NCI-H2029 treated with DMSO at 0.1 percent for 48 hours (cell line): Measurements from ENCODE around the gene CRIP3.
"Not testable (repeated sequence)": the region's sequence is repeated elsewhere in the genome, so short reads cannot be mapped to it uniquely, and the experiment has no call there.

ENCODE experiments used
- DNase-seq: peaks from one replicate; lab custom pipeline; 2025; lab: John Stamatoyannopoulos, UW

CRIP3 gene

DNA sequence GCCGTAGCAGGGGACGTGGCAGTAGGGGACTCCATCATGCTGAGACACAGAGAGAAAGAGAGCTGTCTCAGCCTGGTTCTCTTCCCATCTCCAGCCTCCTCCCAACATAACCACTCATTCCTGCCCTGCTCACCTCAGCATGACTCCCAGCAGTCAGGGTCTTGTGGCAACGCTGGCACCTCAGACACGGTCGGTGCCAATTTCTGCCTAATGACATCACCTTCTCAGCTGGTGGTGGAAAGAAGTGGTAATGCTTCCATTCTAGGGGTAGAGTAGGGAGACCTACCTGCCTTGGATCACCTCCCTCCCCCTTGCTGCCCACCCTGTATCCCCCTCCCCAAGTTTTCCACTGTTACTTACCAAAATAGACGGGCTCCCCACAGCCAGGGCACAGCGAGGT is 2.5 kb downstream of the CRIP3 start:
- DNase-seq = no peak

DNA sequence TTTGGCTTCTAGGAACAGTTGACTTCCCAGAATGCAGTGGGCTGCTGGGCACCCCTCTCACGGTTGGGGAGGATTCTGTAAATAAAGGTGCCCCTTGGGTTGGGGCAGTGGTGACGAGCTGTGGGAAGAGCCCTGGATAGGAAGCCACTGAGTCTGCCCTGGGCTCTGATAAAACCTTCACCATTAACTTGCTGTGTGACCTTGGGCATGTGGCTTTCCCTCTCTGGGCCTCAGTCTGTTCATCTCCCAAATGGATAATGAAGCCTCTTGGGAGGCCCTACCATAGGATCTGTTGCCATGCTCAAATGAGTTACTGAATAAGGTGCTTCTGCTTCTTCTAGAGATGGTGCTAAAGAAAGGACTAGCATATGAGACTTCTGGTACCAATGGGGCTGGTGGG is 3.7 kb downstream of the CRIP3 start:
- DNase-seq = no peak

DNA sequence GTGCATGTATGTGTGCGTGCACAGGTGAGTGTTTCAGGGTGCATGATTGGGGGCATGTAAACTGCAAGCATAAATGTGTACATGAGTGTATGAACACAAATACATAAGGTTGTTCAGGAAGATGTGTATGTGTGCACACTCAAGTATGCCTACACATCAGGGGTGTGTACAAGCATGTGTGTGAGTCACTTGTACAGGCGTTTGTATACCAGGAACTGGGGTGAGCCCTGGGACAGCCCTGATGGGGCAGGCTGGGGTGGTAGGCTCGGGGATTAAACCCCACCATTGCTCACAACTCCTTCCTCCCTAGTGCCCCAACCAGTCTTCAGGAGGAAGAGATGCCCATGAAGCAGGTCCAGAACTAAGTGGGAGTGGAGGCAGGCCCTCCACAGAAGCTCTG is 4.3 kb downstream of the CRIP3 start:
- DNase-seq = no peak

- DNase-seq = no peak
These were observed 4.8 kb downstream of the CRIP3 start for GRCh38 chr6:43303751-43304331.

GRCh38 chr6:43303006-43303405 is 5.6 kb downstream of the CRIP3 start:
- DNase-seq = not testable (repeated sequence)

DNA sequence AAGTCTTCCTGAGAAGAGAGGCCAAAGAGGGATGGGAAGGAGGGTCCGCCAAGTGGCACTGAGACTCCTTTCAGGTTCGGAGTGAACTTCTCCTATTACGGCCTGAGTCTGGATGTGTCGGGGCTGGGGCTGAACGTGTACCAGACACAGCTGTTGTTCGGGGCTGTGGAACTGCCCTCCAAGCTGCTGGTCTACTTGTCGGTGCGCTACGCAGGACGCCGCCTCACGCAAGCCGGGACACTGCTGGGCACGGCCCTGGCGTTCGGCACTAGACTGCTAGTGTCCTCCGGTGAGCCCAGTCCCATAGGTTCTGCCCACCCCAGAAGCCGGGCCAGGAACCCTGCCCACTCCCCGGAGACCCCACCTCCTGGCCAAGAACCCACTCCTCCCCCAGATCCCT is 6.5 kb downstream of the CRIP3 start:
- DNase-seq = no peak

DNA sequence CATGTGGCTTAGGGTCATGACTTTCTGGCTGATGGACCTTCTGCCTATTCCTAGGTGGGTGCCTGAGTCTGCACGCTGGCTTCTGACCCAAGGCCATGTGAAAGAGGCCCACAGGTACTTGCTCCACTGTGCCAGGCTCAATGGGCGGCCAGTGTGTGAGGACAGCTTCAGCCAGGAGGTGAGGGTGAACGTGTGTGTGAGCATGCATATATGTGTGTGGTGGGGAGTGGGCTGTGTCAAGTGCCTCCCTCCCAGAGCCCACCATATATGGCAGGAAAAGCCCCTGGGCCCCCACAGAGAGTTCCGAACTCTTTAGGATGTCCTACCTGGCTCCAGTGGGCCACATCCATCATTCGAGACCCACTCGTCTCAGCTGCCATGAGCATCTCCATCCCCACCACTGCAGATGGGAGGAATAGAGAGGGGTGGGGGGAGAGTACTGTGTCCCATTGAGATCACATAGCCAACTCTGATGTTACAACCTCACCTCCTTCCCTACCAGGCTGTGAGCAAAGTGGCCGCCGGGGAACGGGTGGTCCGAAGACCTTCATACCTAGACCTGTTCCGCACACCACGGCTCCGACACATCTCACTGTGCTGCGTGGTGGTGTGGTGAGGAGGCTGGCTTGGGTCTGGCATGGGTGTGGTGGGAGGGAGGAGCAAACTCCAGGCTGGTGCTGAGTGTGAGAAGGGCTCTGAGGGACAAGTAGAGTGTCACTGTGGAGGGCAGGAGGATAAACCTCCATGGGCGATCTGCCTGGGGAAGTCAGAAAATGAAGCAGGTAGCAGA is 7.3 kb downstream of the CRIP3 start:
- no peak for DNase-seq

DNA sequence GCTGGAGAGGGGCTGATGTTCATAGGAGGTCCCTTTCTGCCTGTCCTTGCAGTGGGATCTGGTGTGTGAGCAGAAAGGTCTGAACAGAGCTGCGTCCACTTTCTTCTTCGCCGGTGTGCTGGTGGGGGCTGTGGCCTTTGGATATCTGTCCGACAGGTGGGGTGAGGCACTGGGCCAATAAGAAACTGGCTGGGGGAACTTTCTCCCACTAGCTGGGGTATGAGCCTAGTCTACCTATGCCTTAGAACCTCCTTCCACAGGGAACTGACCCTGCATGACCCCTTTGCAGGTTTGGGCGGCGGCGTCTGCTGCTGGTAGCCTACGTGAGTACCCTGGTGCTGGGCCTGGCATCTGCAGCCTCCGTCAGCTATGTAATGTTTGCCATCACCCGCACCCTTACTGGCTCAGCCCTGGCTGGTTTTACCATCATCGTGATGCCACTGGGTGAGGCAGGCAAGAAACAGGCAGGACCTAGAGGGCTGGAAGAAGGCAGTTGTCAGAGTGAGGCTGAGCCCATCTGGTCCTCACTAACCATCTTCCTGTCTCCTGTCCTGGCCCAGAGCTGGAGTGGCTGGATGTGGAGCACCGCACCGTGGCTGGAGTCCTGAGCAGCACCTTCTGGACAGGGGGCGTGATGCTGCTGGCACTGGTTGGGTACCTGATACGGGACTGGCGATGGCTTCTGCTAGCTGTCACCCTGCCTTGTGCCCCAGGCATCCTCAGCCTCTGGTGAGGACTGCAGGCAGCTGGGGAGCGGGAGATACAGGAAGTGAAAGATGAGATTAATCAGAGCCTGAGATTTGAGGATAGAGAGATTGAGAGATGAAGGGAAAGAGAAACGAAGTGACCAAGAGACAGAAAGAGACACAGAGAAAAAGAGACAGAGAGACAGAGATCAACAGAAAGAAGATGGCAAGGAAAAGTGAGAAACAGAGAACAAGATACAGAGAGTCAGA is 9.0 kb downstream of the CRIP3 start:
- no peak for DNase-seq

DNA sequence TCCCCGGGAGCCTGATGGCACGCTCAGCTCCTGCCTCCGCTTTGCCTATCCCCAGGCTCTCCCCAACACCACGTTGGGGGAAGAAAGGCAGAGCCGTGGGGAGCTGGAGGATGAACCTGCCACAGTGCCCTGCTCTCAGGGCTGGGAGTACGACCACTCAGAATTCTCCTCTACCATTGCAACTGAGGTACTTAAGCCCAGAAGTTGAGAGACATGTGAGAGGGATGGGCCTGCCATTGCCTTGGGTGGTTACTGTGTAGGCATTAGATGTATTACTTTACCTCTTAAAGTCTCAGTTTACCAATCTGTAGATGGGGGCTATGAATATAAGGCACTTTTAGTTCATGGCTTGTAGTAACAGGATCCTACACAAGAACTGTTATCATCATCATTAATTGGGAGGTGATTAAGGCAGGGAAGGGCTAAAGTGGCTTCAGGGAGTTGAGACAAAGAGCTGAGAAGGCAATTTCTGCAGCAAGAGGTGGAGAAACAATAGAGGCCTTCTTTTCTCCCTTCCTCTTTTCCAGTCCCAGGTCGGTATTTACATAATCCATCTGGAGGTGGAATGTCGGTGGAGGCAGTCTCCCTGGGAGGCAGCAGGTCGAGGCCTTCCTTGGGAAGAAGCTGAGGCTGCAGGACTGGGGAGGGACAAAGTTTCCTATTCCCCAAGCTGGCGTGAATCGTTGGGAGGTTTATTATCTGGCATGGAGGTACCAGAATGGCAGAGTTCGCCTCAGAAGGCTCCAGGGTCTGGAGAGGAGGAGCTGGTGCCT is 9.9 kb downstream of the CRIP3 start:
- DNase-seq = no peak

GRCh38 chr6:43297644-43298564 is 10.7 kb downstream of the CRIP3 start, which contains the start of gene SLC22A7:
SLC22A7 (plus strand) TSS chr6:43298260; CDS start chr6:43298359, 99 bp downstream.
- no peak for DNase-seq

DNA sequence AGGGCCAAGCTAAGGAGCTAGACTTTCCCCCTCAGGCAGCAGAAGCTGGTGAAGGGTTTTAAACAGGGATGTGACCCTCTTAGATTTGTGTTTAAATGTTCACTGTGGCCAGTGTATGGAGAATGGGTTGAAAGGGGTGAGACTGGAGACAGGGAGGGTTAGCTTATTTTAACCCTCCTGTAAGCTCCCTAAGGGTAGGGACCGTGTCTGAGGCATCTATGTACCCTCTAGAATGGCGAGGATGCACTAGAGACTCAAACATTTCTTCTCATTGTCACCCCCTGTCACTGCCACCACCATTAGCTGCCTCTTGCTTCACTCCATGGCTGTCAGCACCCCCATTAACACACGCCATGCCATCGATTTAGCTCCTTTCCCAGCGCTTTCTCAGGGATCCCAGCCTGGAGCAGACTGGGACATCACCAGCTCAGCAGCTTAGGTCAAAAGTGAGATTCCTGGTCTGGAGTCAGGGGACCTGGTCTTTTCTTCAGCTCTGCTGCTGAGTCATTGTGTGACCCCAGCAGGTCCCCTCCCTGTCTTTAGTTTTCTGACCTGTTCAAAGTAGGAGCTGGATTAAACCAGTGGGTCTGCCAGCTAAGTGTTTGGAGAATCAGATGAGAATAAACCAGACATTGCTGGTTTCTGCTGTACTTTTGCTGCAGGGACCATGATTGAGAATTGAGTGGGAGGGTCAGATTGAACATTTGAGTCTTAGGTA is 11.7 kb downstream of the CRIP3 start:
- no peak for DNase-seq

- DNase-seq = no peak
These were observed 13.2 kb downstream of the CRIP3 start for GRCh38 chr6:43295456-43295855.

DNA sequence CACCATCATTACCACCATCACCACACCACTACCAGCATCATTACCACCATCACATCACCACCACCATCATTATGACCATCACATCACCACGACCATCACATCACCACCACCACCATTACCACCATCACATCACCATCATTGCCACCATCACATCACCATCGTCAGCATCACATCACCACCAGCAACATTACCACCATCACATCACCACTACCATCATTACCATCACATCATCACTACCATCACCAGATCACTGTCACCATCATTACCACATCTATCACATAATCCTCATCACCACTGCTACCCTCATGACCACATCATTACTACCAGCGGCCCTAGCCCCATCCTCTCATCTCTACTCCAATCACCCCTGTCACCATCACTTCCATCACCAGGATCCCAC is 14.1 kb downstream of the CRIP3 start:
- no peak for DNase-seq

GRCh38 chr6:43293698-43294097 is 14.9 kb downstream of the CRIP3 start:
- DNase-seq = no peak

GRCh38 chr6:43292763-43293318 is 15.8 kb downstream of the CRIP3 start:
- DNase-seq = no peak

DNA sequence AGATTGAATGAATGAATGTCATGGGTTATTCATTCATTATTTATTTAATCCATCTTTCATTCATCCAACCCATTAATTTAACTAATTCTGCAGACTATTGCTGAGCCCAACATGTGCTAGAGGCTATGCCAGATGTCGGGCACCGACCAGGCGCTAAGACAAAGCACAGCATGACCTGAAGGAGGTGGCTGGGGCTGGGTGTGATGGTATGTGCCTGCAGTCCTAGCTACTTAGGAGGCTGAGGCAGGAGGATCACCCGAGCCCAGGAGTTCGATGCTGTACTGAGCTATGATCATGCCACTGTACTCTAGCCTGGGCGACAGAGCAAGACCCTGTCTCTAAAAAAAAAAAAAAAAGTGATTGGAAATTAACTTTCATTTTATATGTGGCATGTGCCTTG is 16.3 kb downstream of the CRIP3 start:
- DNase-seq = no peak

- no peak for DNase-seq
These were observed 16.9 kb downstream of the CRIP3 start for GRCh38 chr6:43291708-43292107.

DNA sequence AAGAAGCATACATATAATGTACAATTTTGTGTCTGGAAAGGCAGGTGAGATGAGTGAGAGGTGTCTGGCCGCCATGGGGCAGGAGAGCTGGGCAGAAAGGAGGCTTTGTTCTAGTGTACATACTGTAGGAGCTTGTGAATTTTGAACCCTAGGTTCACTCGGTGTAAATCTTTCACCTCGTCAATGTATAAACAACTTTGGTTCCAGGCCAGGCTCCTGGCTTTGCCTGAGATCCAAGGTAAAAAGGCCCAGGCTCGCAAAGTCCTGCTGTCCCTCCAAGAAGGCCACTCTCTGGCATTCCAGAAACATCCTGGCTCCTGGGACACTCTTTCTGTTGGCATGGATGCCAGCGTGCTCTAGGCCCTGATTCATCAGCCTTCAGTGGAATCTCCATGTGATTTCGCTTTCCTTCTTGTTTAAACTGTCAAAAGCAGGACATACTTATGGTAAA is 17.7 kb downstream of the CRIP3 start:
- DNase-seq = no peak

DNA sequence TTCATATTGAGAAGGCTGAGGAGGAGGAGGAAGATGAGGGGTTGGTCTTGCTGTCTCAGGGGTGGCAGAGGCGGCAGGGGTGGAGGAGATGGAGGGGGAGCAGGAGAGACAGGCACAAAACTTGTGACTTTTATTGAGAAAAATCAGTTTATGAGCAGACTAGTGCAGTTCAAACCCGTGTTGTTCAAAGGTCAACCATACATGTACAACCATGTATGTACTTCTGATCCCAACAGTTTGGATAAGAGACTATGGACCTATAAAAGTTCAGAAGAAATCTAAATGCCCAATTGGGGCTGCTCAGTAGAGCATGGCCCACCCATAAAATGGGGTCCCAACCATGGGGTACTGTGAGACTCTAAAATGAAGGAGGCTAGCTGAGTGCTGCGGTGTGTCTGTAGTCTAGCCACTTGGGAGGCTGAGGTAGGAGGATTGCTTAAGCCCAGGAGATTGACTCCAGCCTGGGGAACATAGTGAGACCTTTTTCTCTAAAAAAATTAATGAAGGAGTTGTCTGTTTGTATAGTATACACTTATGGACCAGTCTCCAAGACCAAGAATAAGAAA is 18.2 kb downstream of the CRIP3 start:
- no peak for DNase-seq
